HG02884 (cell line): Measurements from ENCODE around the gene NOTCH2NLA.
"Not testable (repeated sequence)": the region's sequence is repeated elsewhere in the genome, so short reads cannot be mapped to it uniquely, and the experiment has no call there.

ENCODE experiments used
- ATAC-seq: cut with Tn5 transposase; IDR thresholded peaks from one replicate; pipeline ENCODE4 v1.9.1; 2021; ENCODE audit warnings: mild to moderate bottlenecking, moderate library complexity; ENCODE audit not compliant: unreplicated experiment

The NOTCH2NLA gene

GRCh38 chr1:146228710-146229477, at the start of gene NOTCH2NLA:
Gene NOTCH2NLA, minus strand, starts transcription at chr1:146229021. Its CDS starts 39,684 bp downstream, at chr1:146189337.
- not testable (repeated sequence) for ATAC-seq

DNA sequence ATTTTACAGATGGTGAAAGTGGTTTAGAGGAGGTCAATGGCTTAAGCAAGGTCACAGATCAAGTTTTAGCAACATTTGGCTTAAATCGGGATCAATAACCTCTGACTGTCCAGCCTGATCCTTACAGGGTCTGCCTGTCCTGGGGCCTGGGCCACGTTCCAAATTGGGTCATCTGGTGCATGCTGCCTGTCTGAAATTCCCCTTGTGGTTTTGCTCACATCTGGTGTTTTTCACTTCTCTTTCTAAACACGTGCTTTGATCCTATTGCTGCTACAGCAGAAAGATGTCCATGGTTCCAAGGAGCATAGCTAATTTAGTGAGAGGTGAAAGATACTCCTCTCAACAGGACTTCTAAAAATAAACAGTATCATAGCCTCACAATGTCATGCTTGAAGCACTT, 49.5 kb upstream of the NOTCH2NLA start:
- ATAC-seq: peak; percentile 73

GRCh38 chr1:146277087-146277486, 48.3 kb upstream of the NOTCH2NLA start:
- not testable (repeated sequence) for ATAC-seq

DNA sequence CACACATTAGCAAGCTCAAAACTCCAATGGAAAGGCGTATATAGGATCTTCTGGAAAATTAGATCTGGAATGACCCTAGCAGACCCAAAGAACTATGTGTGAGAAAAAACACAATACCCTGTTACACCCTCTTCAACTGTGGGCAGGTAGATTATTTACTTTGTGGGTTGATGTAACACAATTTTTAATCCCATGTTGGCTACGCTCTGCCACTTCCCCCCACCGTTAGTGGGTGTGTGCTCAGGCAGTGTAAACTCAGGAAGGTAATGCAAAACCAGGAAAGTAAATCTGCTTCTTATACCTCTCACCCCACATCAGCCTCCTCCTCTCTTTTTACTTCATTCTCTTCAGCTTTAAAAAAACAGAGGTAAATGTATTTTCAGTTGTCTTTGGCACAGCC, 45.3 kb upstream of the NOTCH2NLA start:
- ATAC-seq: not testable (repeated sequence)

DNA sequence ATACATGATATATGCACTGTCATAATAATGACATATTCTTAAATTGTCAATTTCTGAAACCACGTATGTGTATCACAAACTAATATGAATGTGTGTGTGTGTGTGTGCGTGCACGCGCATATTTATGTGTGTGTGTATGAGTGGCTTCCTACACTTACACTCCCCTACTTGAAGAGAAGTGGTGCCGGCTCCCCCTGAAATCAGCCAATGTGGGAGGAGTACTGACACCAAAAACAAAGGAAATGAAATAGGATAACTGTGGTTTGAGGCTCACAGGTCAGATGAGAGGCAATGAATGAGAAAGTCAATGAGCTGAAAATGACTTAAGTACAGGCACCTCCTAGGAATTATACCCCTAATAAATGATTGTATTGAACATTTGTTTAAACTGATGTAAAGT, 44.4 kb upstream of the NOTCH2NLA start:
- not testable (repeated sequence) for ATAC-seq

- not testable (repeated sequence) for ATAC-seq
Observed at GRCh38 chr1:146272734-146273133, 43.9 kb upstream of the NOTCH2NLA start.

DNA sequence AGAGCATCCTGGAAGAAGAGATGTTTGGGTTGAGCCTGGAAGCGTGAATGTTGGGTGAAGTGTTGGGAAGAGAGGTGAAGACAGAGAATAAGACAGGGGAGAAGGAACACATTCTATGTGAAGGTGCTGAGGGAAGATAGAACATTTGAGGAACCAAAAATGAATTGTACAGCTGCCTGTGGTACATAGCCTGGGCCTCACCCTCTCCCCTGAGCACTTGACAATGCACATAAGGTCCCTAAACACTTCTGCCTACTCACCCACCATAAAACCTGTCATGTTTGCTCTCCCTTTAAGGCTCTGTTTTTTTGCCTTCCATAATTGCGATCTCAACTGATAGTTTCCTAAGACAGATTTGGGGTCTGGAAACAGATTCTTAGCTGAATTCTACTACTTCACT, 43.2 kb upstream of the NOTCH2NLA start:
- not testable (repeated sequence) for ATAC-seq

GRCh38 chr1:146270129-146270528, 41.3 kb upstream of the NOTCH2NLA start:
- not testable (repeated sequence) for ATAC-seq

- not testable (repeated sequence) for ATAC-seq
Observed at GRCh38 chr1:146266179-146266748, 37.4 kb upstream of the NOTCH2NLA start.

- ATAC-seq: not testable (repeated sequence)
Observed at GRCh38 chr1:146264761-146265160, 35.9 kb upstream of the NOTCH2NLA start.

DNA sequence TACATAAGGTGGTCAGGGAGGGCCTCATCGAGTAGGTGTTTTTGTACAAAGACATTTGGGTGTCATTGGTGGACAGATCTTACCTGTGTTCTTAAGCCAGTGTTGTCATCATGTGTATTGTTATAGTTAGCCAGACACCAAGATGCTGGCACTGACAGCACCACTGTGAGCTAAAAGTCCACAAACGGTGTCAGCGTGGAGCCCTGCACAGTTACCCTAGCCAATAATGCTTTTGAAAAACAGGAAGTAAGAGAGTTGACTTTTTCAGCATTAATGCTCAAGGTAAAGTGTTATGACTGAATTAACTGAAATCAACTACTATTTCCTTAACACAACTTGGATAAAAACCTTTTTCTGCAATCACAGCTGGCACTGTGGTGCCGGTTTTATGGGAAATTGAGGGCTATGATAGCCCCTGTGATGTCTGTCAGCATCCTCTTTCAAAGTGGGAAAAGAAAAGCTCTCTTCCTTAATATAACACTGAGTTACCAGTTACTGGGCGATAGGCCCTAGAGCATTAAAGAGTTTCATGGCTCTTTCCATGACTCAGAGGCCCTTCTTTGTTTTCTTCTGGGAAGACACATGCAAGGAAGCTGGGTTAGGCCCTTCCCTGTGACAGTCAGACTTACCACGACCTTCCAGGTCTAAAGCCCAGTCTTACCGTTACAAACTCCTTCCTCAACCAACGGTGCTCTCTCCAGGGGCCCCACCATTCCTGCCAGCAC, 31.3 kb upstream of the NOTCH2NLA start:
- ATAC-seq: not testable (repeated sequence)

DNA sequence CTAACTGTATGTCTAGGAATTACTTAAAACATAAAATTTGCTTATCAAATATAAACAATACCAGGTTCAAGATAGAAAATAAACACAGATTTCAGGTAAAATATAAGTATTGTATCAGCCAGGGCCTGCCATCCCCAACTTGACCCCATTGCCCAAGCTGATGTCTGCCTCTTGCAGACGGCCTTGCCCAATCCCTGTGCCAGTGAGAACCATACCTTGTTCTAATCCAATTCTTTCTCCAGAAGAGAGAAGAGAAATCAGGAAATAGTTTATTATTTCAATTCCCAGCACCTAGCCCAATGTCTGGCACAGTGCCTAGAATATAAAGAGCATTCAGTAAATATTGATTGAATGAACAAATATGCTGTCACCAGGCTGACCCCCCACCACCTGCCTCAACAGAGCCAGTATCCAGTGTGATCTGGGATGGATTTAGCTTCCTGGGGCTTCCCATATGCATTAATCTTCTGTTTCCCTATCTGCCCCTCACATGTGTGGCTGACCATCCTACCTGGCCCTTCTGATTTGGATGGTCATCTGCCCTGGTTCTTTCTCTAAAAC, 29.3 kb upstream of the NOTCH2NLA start:
- ATAC-seq: not testable (repeated sequence)

- ATAC-seq: not testable (repeated sequence)
Observed at GRCh38 chr1:146254569-146255197, 25.9 kb upstream of the NOTCH2NLA start.

- ATAC-seq: not testable (repeated sequence)
Observed at GRCh38 chr1:146253249-146253855, 24.5 kb upstream of the NOTCH2NLA start.

GRCh38 chr1:146251523-146251922, 22.7 kb upstream of the NOTCH2NLA start:
- ATAC-seq: not testable (repeated sequence)

DNA sequence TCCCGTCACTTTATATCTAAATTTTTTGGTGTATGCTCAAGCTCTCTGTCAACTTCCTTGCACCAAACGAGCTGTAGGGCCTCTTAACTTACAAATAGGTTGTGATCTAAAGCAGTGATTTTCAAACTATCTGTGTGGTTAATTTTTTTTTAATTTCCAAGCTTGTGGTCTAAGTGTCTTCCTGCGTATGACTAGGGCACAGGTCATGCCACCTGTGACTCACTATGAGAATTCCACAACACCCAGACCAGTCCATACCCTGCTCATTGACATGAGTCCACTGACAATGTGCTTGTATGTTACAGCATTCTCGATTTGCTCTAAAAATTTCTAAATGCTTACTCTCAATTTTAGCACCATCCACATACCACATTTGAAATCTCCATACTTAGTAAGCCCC, 19.8 kb upstream of the NOTCH2NLA start:
- ATAC-seq: not testable (repeated sequence)

DNA sequence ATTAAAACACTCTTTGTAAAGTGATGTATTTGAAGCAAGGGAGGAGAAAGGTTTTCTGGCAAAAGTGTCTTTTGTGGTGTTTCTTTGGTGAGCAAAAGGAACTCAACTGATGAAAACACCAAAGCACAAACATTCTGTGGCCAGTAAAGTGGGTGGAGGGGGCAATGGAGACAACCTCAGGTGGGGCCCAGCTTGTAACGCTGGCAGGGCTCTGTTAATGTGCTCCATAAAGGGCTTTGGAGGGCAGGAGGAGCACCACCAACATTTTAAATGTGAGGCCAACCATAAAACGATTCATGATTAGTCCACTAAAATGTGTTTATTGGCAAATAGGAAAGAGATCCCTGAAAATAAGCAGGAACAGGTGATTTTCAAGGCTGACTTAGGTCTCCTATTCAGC, 7.8 kb upstream of the NOTCH2NLA start:
- not testable (repeated sequence) for ATAC-seq

- ATAC-seq: not testable (repeated sequence)
Observed at GRCh38 chr1:146236026-146236601, 7.3 kb upstream of the NOTCH2NLA start.

GRCh38 chr1:146228144-146228682, 608 bp downstream of the NOTCH2NLA start:
- not testable (repeated sequence) for ATAC-seq

GRCh38 chr1:146174531-146174930, 54.3 kb downstream of the NOTCH2NLA start:
- ATAC-seq: not testable (repeated sequence)
